Measurements from ENCODE around the gene FGD1.
A peak's percentile ranks its signal among the peaks of the same experiment; 100 is the strongest.

The FGD1 gene

GRCh38 chrX:54447461-54447860, 48.6 kb downstream of the FGD1 start:
- H3K27ac ChIP-seq (ENCODE audit: low read depth, low read length), result no peak overlapping the region
- no peaks in the 10 kb centered on the region for H3K27me3 ChIP-seq (ENCODE audit: control insufficient read depth, insufficient read depth, low read length)
- H3K4me1 ChIP-seq (ENCODE audit: control insufficient read depth, insufficient read depth, low read length), result no peaks in the 10 kb centered on the region
- no peak overlapping the region for H3K4me3 ChIP-seq (ENCODE audit: low read length)
- H3K36me3 ChIP-seq (ENCODE audit: control insufficient read depth, insufficient read depth, low read length), result no peaks in the 10 kb centered on the region
- H3K9ac ChIP-seq (ENCODE audit: low read length), result no peak overlapping the region

- no peaks in the 10 kb centered on the region for H3K27me3 ChIP-seq (ENCODE audit: control insufficient read depth, insufficient read depth, low read length)
These were observed 50.0 kb downstream of the FGD1 start for GRCh38 chrX:54446084-54446483.

GRCh38 chrX:54444752-54445151, 51.3 kb downstream of the FGD1 start:
- Histone ChIP-seq H3K4me1 (ENCODE audit: control insufficient read depth, insufficient read depth, low read length) (no peaks in the 10 kb centered on the region), H3K27ac (ENCODE audit: low read depth, low read length) (no peak overlapping the region), H3K27me3 (ENCODE audit: control insufficient read depth, insufficient read depth, low read length) (no peaks in the 10 kb centered on the region), H3K36me3 (ENCODE audit: control insufficient read depth, insufficient read depth, low read length) (peaks cover 2% of the 10 kb centered on the region), H3K4me3 (ENCODE audit: low read length) (no peak overlapping the region), H3K9ac (ENCODE audit: low read length) (no peak overlapping the region)

More at GRCh38 chrX:54446084-54446483, 50.0 kb downstream of the FGD1 start:
- Histone ChIP-seq H3K4me3 (ENCODE audit: low read length) (no peak overlapping the region), H3K4me1 (ENCODE audit: control insufficient read depth, insufficient read depth, low read length) (no peaks in the 10 kb centered on the region), H3K36me3 (ENCODE audit: control insufficient read depth, insufficient read depth, low read length) (no peaks in the 10 kb centered on the region), H3K9ac (ENCODE audit: low read length) (no peak overlapping the region), H3K27ac (ENCODE audit: low read depth, low read length) (no peak overlapping the region)

GRCh38 chrX:54442790-54443189, 53.2 kb downstream of the FGD1 start:
- Histone ChIP-seq H3K4me1 (ENCODE audit: control insufficient read depth, insufficient read depth, low read length) (no peaks in the 10 kb centered on the region), H3K4me3 (ENCODE audit: low read length) (no peak overlapping the region), H3K27ac (ENCODE audit: low read depth, low read length) (no peak overlapping the region), H3K36me3 (ENCODE audit: control insufficient read depth, insufficient read depth, low read length) (peaks cover 2% of the 10 kb centered on the region), H3K9ac (ENCODE audit: low read length) (no peak overlapping the region), H3K27me3 (ENCODE audit: control insufficient read depth, insufficient read depth, low read length) (no peaks in the 10 kb centered on the region)

GRCh38 chrX:54439960-54440871, 55.8 kb downstream of the FGD1 start, which contains the start of gene TSR2:
Gene TSR2, plus strand, starts transcription at chrX:54440404. Its CDS starts 18 bp downstream, at chrX:54440422.
- H3K36me3 ChIP-seq (ENCODE audit: control insufficient read depth, insufficient read depth, low read length), result peaks cover 2% of the 10 kb centered on the region
- H3K9ac ChIP-seq (ENCODE audit: low read length), result peak within 1 kb of the TSS; percentile 65
- H3K4me1 ChIP-seq (ENCODE audit: control insufficient read depth, insufficient read depth, low read length), result no peaks in the 10 kb centered on the region
- H3K4me3 ChIP-seq (ENCODE audit: low read length), result peak within 1 kb of the TSS; percentile 89
- H3K27ac ChIP-seq (ENCODE audit: low read depth, low read length), result peak within 1 kb of the TSS; percentile 59
- H3K27me3 ChIP-seq (ENCODE audit: control insufficient read depth, insufficient read depth, low read length), result no peaks in the 10 kb centered on the region

- Histone ChIP-seq H3K4me3 (ENCODE audit: low read length) (no peak overlapping the region), H3K27ac (ENCODE audit: low read depth, low read length) (no peak overlapping the region), H3K9ac (ENCODE audit: low read length) (no peak overlapping the region), H3K27me3 (ENCODE audit: control insufficient read depth, insufficient read depth, low read length) (no peaks in the 10 kb centered on the region), H3K4me1 (ENCODE audit: control insufficient read depth, insufficient read depth, low read length) (no peaks in the 10 kb centered on the region), H3K36me3 (ENCODE audit: control insufficient read depth, insufficient read depth, low read length) (no peaks in the 10 kb centered on the region)
These were observed 60.9 kb downstream of the FGD1 start for GRCh38 chrX:54435121-54435520.

- H3K36me3 ChIP-seq (ENCODE audit: control insufficient read depth, insufficient read depth, low read length), result no peaks in the 10 kb centered on the region
These were observed 65.5 kb downstream of the FGD1 start for GRCh38 chrX:54430519-54430918.

GRCh38 chrX:54427837-54428424, 68.1 kb downstream of the FGD1 start:
- Histone ChIP-seq H3K27me3 (ENCODE audit: control insufficient read depth, insufficient read depth, low read length) (no peaks in the 10 kb centered on the region), H3K36me3 (ENCODE audit: control insufficient read depth, insufficient read depth, low read length) (no peaks in the 10 kb centered on the region), H3K27ac (ENCODE audit: low read depth, low read length) (no peak overlapping the region), H3K4me3 (ENCODE audit: low read length) (no peak overlapping the region), H3K9ac (ENCODE audit: low read length) (no peak overlapping the region), H3K4me1 (ENCODE audit: control insufficient read depth, insufficient read depth, low read length) (no peaks in the 10 kb centered on the region)

More at GRCh38 chrX:54430519-54430918, 65.5 kb downstream of the FGD1 start:
- Histone ChIP-seq H3K9ac (ENCODE audit: low read length) (no peak overlapping the region), H3K4me1 (ENCODE audit: control insufficient read depth, insufficient read depth, low read length) (no peaks in the 10 kb centered on the region), H3K27ac (ENCODE audit: low read depth, low read length) (no peak overlapping the region), H3K4me3 (ENCODE audit: low read length) (no peak overlapping the region), H3K27me3 (ENCODE audit: control insufficient read depth, insufficient read depth, low read length) (no peaks in the 10 kb centered on the region)

- H3K4me1 ChIP-seq (ENCODE audit: control insufficient read depth, insufficient read depth, low read length), result no peaks in the 10 kb centered on the region
- no peak overlapping the region for H3K4me3 ChIP-seq (ENCODE audit: low read length)
- H3K36me3 ChIP-seq (ENCODE audit: control insufficient read depth, insufficient read depth, low read length), result no peaks in the 10 kb centered on the region
- no peak overlapping the region for H3K27ac ChIP-seq (ENCODE audit: low read depth, low read length)
- no peak overlapping the region for H3K9ac ChIP-seq (ENCODE audit: low read length)
- H3K27me3 ChIP-seq (ENCODE audit: control insufficient read depth, insufficient read depth, low read length), result no peaks in the 10 kb centered on the region
These were observed 72.7 kb downstream of the FGD1 start for GRCh38 chrX:54423161-54423888.

GRCh38 chrX:54422168-54422567, 73.9 kb downstream of the FGD1 start:
- Histone ChIP-seq H3K27me3 (ENCODE audit: control insufficient read depth, insufficient read depth, low read length) (no peaks in the 10 kb centered on the region), H3K9ac (ENCODE audit: low read length) (no peak overlapping the region), H3K27ac (ENCODE audit: low read depth, low read length) (no peak overlapping the region), H3K4me1 (ENCODE audit: control insufficient read depth, insufficient read depth, low read length) (no peaks in the 10 kb centered on the region), H3K36me3 (ENCODE audit: control insufficient read depth, insufficient read depth, low read length) (no peaks in the 10 kb centered on the region), H3K4me3 (ENCODE audit: low read length) (no peak overlapping the region)

GRCh38 chrX:54419559-54420302, 76.3 kb downstream of the FGD1 start:
- Histone ChIP-seq H3K27ac (ENCODE audit: low read depth, low read length) (no peak overlapping the region), H3K9ac (ENCODE audit: low read length) (no peak overlapping the region), H3K36me3 (ENCODE audit: control insufficient read depth, insufficient read depth, low read length) (no peaks in the 10 kb centered on the region), H3K27me3 (ENCODE audit: control insufficient read depth, insufficient read depth, low read length) (peaks cover 4% of the 10 kb centered on the region), H3K4me1 (ENCODE audit: control insufficient read depth, insufficient read depth, low read length) (no peaks in the 10 kb centered on the region), H3K4me3 (ENCODE audit: low read length) (no peak overlapping the region)

GRCh38 chrX:54416965-54417364, 79.1 kb downstream of the FGD1 start:
- no peaks in the 10 kb centered on the region for H3K36me3 ChIP-seq (ENCODE audit: control insufficient read depth, insufficient read depth, low read length)
- no peak overlapping the region for H3K4me3 ChIP-seq (ENCODE audit: low read length)
- no peaks in the 10 kb centered on the region for H3K4me1 ChIP-seq (ENCODE audit: control insufficient read depth, insufficient read depth, low read length)
- peaks cover 4% of the 10 kb centered on the region for H3K27me3 ChIP-seq (ENCODE audit: control insufficient read depth, insufficient read depth, low read length)
- H3K27ac ChIP-seq (ENCODE audit: low read depth, low read length), result no peak overlapping the region
- no peak overlapping the region for H3K9ac ChIP-seq (ENCODE audit: low read length)

All from rectal smooth muscle tissue (tissue), 1 donor.